GM12878 (cell line): ENCODE measurements around the gene DNAJA2. TPM values are rescaled to one million over a fixed set of nuclear protein-coding genes. Genes with fewer than 3 reads are reported as not detected.

ENCODE experiments used
- ATF7 ChIP-seq: fragments of 450-650 bp; IDR thresholded peaks from 2 replicates; pipeline ENCODE4 v1.6.1; 2016; ENCODE audit warnings: low read depth, mild to moderate bottlenecking
- BHLHE40 ChIP-seq, 2 experiments: fragments of 450-650 bp in 1 of 2; IDR thresholded peaks; 2 replicates each; pipeline ENCODE4 v1.6.1; 2011 to 2017; ENCODE audit warnings: low read depth in 2 of 2, borderline replicate concordance in 1 of 2, improper control_type of control experiment in 1 of 2, low read length in 1 of 2, mild to moderate bottlenecking in 1 of 2
- CEBPZ ChIP-seq: fragments of 150-350 bp; IDR thresholded peaks from 2 replicates; pipeline ENCODE4 v1.6.1; 2016; ENCODE audit warnings: low read depth, low read length
- FOXK2 ChIP-seq: fragments of 450-650 bp; IDR thresholded peaks from 2 replicates; pipeline ENCODE4 v1.6.1; 2017; ENCODE audit warnings: mild to moderate bottlenecking, moderate library complexity
- HDAC6 ChIP-seq: fragments of 200-600 bp; sonication (generic); IDR thresholded peaks from one replicate; pipeline ENCODE4 v1.8.0; 2017; ENCODE audit warnings: antibody characterized with exemption; ENCODE audit not compliant: unreplicated experiment
- HSF1 ChIP-seq: fragments of 150-350 bp; IDR thresholded peaks from 2 replicates; pipeline ENCODE4 v1.6.1; 2014; ENCODE audit warnings: mild to moderate bottlenecking, low read depth, low read length
- KLF5 ChIP-seq: fragments of 450-650 bp; IDR thresholded peaks from 2 replicates; pipeline ENCODE4 v1.6.1; 2014; ENCODE audit warnings: mild to moderate bottlenecking; ENCODE audit not compliant: partially characterized antibody
- LARP7 ChIP-seq: fragments of 450-650 bp; IDR thresholded peaks from 2 replicates; pipeline ENCODE4 v1.6.1; 2017; ENCODE audit warnings: mild to moderate bottlenecking
- MYC ChIP-seq: IDR thresholded peaks from 2 replicates; pipeline ENCODE4 v1.6.1; 2011; ENCODE audit warnings: mild to moderate bottlenecking, low read length, moderate library complexity, inconsistent platforms; ENCODE audit not compliant: insufficient read depth, insufficient replicate concordance, insufficient read length, severe bottlenecking
- NR2C2 ChIP-seq: IDR thresholded peaks from 2 replicates; pipeline ENCODE4 v1.6.1; 2011; ENCODE audit warnings: borderline replicate concordance, low read depth; ENCODE audit not compliant: control insufficient read depth, insufficient read length
- NR2F1 ChIP-seq: fragments of 450-650 bp; conservative IDR thresholded peaks from 2 replicates; pipeline ENCODE4 v1.6.1; 2017; ENCODE audit warnings: mild to moderate bottlenecking
- POLR2A ChIP-seq: IDR thresholded peaks from 2 replicates; pipeline ENCODE4 v1.6.1; 2011; ENCODE audit warnings: low read depth, mild to moderate bottlenecking, low read length
- RAD51 ChIP-seq: fragments of 450-650 bp; IDR thresholded peaks from 2 replicates; pipeline ENCODE4 v1.6.1; 2016; ENCODE audit warnings: moderate library complexity, mild to moderate bottlenecking, inconsistent platforms
- RELB ChIP-seq: fragments of 450-650 bp; IDR thresholded peaks from 2 replicates; pipeline ENCODE4 v1.6.1; 2017; ENCODE audit warnings: low read depth, mild to moderate bottlenecking, moderate library complexity
- TAF1 ChIP-seq: IDR thresholded peaks from 2 replicates; pipeline ENCODE4 v1.6.1; 2011; ENCODE audit warnings: mild to moderate bottlenecking, low read depth, low read length, borderline replicate concordance
- TCF7 ChIP-seq: IDR thresholded peaks from 2 replicates; pipeline ENCODE4 v1.6.1; 2014; ENCODE audit warnings: antibody characterized with exemption, borderline replicate concordance
- ZNF274 ChIP-seq: IDR thresholded peaks from one replicate; pipeline ENCODE4 v1.8.0; 2011; ENCODE audit not compliant: insufficient read length, insufficient read depth
- polyA plus RNA-seq, 11 experiments: library from polyadenylated mRNA; depleted of rRNA in 4 of 11; unstranded in 6 of 11; stranded (reverse) in 5 of 11; fragments of >200 nt; fragmentation: Nextera tagmentation in 4 of 11; fragmentation: Illumina TruSeq in 1 of 11; extraction: Ambion mirVana in 4 of 11; extraction: Trizol in 1 of 11; gene quantifications; 1 replicate in 1 of 11; 2 replicates in 10 of 11; pipeline versions ENCODE4 v1.2.1 to v1.2.3, GENCODE V29; 2011 to 2016; ENCODE audit warnings: inconsistent platforms in 2 of 11, missing spikeins in 2 of 11, low read depth in 1 of 11
- total RNA-seq, 4 experiments: library from RNA; depleted of rRNA in 3 of 4; stranded (reverse); fragments of >200 nt in 3 of 4; fragmentation: Illumina TruSeq in 1 of 4; extraction: Trizol in 1 of 4; gene quantifications; 2 replicates each; pipeline versions ENCODE4 v1.2.1 to v1.2.3, GENCODE V29; 2013 to 2021
- TF ChIP-seq, protein P1 (sequence below): fragments of 450-650 bp; IDR thresholded peaks from 2 replicates; pipeline ENCODE4 v1.6.1; 2017; ENCODE audit warnings: mild to moderate bottlenecking
- TF ChIP-seq, protein P2 (sequence below): fragments of 450-650 bp; formaldehyde crosslinking; IDR thresholded peaks from 2 replicates; pipeline ENCODE4 v1.4.0; 2020; ENCODE audit warnings: mild to moderate bottlenecking, moderate library complexity

Gene DNAJA2
- total and polyA plus RNA-seq, 10 of the 15 experiments (the other 5 are each of a cell fraction or from before 2014, with no cell fraction given): 26.2 to 96.4 (median 58.1) TPM

- TF ChIP-seq CEBPZ (no peak), FOXK2 (no peak), NR2C2 (no peak), RELB (peak; percentile 78), ATF7 (peak; percentile 86), HDAC6 (no peak), MYC (no peak), LARP7 (no peak), TCF7 (no peak; the same call in 1 of the 2 replicates), RAD51 (no peak), TAF1 (peak; percentile 64; the same call in 1 of the 2 replicates), HSF1 (no peak), ZNF274 (no peak), POLR2A (peak; percentile 54), KLF5 (no peak), BHLHE40 (IDR thresholded peaks at IDR 0.05; ENCODE audit: borderline replicate concordance in 1 of 2, low read depth in 2 of 2, low read length in 1 of 2) (peak in 1 of 2 experiments; percentile 26; a peak in 1 of 4 replicates), NR2F1 (peak; percentile 84; the same call in 1 of the 2 replicates)
- TF ChIP-seq, protein P1, sequence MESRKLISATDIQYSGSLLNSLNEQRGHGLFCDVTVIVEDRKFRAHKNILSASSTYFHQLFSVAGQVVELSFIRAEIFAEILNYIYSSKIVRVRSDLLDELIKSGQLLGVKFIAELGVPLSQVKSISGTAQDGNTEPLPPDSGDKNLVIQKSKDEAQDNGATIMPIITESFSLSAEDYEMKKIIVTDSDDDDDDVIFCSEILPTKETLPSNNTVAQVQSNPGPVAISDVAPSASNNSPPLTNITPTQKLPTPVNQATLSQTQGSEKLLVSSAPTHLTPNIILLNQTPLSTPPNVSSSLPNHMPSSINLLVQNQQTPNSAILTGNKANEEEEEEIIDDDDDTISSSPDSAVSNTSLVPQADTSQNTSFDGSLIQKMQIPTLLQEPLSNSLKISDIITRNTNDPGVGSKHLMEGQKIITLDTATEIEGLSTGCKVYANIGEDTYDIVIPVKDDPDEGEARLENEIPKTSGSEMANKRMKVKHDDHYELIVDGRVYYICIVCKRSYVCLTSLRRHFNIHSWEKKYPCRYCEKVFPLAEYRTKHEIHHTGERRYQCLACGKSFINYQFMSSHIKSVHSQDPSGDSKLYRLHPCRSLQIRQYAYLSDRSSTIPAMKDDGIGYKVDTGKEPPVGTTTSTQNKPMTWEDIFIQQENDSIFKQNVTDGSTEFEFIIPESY: no peak
- TF ChIP-seq, protein P2, sequence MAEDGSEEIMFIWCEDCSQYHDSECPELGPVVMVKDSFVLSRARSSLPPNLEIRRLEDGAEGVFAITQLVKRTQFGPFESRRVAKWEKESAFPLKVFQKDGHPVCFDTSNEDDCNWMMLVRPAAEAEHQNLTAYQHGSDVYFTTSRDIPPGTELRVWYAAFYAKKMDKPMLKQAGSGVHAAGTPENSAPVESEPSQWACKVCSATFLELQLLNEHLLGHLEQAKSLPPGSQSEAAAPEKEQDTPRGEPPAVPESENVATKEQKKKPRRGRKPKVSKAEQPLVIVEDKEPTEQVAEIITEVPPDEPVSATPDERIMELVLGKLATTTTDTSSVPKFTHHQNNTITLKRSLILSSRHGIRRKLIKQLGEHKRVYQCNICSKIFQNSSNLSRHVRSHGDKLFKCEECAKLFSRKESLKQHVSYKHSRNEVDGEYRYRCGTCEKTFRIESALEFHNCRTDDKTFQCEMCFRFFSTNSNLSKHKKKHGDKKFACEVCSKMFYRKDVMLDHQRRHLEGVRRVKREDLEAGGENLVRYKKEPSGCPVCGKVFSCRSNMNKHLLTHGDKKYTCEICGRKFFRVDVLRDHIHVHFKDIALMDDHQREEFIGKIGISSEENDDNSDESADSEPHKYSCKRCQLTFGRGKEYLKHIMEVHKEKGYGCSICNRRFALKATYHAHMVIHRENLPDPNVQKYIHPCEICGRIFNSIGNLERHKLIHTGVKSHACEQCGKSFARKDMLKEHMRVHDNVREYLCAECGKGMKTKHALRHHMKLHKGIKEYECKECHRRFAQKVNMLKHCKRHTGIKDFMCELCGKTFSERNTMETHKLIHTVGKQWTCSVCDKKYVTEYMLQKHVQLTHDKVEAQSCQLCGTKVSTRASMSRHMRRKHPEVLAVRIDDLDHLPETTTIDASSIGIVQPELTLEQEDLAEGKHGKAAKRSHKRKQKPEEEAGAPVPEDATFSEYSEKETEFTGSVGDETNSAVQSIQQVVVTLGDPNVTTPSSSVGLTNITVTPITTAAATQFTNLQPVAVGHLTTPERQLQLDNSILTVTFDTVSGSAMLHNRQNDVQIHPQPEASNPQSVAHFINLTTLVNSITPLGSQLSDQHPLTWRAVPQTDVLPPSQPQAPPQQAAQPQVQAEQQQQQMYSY (CRISPR knock-in tag): no peak
Measured at GRCh38 chr16:47016700-47017133, 43.2 kb upstream of the DNAJA2 start (continued).
